Effector memory CD4-positive, alpha-beta T cell (primary cell): ENCODE data around the gene DNAJC15.
"Not testable (repeated sequence)": the region's sequence is repeated elsewhere in the genome, so short reads cannot be mapped to it uniquely, and the experiment has no call there.

Experiments used
- DNase-seq, 3 donors: peaks; one replicate each; pipeline ENCODE4 v3.0.0-alpha.2; 2020
- H3K27ac ChIP-seq: 2 replicates; pipeline ENCODE4 v1.7.0; 2013; ENCODE audit warnings: mild to moderate bottlenecking, low read length, moderate library complexity; ENCODE audit not compliant: insufficient read depth, poor library complexity, severe bottlenecking
- H3K27me3 ChIP-seq: replicated peaks from 2 replicates; pipeline ENCODE4 v1.7.0; 2013; ENCODE audit warnings: mild to moderate bottlenecking, low read length; ENCODE audit not compliant: insufficient read depth, control insufficient read depth, poor library complexity, severe bottlenecking
- H3K36me3 ChIP-seq: 2 replicates; pipeline ENCODE4 v1.7.0; 2013; ENCODE audit warnings: mild to moderate bottlenecking, low read length, moderate library complexity; ENCODE audit not compliant: control insufficient read depth, insufficient read depth
- H3K4me1 ChIP-seq: 2 replicates; pipeline ENCODE4 v1.7.0; 2013; ENCODE audit warnings: low read length, mild to moderate bottlenecking; ENCODE audit not compliant: control insufficient read depth, insufficient read depth, poor library complexity, severe bottlenecking
- H3K4me3 ChIP-seq: 2 replicates; pipeline ENCODE4 v1.7.0; 2013; ENCODE audit warnings: low read length, low read depth, mild to moderate bottlenecking; ENCODE audit not compliant: insufficient read depth, poor library complexity, severe bottlenecking
- H3K9me3 ChIP-seq: 2 replicates; pipeline ENCODE4 v1.7.0; 2013; ENCODE audit warnings: mild to moderate bottlenecking, low read length, moderate library complexity; ENCODE audit not compliant: control insufficient read depth

DNAJC15 gene

GRCh38 chr13:42990291-42991232 is 32.8 kb upstream of the DNAJC15 start:
- no peak for DNase-seq
- H3K27ac ChIP-seq, result peak overlapping the region; percentile 84
- no peaks in the 10 kb centered on the region for H3K36me3 ChIP-seq
- peak overlapping the region; percentile 62 for H3K4me3 ChIP-seq
- H3K4me1 ChIP-seq, result peaks cover 15% of the 10 kb centered on the region
- no peaks in the 10 kb centered on the region for H3K9me3 ChIP-seq
- H3K27me3 ChIP-seq, result no peaks in the 10 kb centered on the region

DNA sequence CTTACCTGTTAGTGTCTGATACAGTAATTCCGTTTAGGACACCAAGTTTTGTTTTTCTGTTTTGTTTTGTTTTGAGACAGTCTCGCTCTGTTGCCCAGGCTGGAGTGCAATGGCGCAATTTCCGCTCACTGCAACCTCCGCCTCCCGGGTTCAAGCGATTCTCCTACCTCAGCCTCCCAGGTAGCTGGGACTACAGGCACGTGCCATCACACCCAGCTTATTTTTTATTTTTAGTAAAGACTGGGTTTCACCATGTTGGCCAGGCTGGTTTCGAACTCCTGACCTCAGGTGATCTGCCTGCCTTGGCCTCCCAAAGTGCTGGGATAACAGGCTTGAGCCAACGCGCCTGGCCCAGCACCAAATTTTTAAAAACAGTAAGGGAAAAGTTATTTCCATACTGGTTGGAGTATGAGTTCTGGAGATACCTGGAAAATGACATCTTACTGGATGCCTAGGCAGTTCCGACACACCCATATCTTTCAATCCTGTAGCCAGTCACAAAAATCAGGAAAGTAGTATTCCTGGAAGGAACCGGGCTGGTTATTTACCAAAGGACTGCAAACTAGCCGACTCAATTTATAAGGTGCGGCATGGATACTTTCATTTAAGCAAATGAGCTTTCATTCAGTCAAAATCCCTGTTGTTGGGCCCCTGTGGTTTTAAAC is 32.0 kb upstream of the DNAJC15 start:
- not testable (repeated sequence) for H3K27me3 ChIP-seq, H3K9me3 ChIP-seq, DNase-seq, H3K36me3 ChIP-seq
- Histone ChIP-seq H3K4me3 (peak overlapping the region; percentile 62), H3K4me1 (peaks cover 15% of the 10 kb centered on the region), H3K27ac (peak overlapping the region; percentile 84)

DNA sequence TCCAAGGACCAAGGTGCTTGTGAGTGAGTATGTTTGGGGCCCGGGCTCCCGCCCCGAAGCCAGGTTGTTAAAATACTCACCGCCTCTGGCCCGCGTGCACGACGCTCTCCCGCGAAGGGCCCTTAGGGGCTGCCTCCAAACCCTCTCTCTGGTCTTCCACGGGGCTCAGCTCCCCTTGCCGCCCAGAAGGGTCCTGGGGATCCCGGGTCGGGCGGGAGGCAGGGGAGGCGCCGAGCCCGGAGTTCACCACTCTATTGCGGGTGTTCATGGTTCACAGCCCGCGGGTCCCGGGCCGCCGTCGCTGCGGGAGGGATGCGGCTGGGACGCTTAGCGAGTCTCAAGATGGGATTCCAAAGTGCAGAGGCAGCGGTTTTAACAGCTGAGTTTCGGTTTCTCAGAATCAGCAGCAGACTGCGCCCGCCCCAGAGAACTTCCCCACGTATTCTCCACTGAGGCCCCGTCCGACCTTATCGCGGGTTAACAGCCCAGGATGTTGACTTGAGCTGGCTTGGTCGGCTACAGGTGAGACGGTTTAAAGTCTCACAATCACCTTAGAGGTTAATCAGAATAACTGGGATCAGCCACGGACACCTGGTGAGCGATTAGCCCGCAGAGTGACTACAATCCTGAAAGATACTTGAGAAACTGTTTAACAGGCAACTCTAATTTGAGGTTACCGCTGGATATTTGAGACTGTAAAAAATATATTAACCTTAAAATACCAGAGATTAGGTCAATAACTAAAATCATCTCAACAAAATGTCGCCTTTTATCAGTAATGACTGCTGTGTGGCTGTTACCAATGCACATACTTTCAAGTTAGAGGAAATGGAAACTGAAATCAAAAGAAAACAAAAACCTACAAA is 31.3 kb upstream of the DNAJC15 start, which contains the start of gene EPSTI1:
TSS of gene EPSTI1 (minus strand) at position 344 of the 866 bp plus-strand sequence. CDS start at position 268, 76 bp downstream.
- H3K27me3 ChIP-seq, result no peaks in the 10 kb centered on the region
- peak within 1 kb of the TSS; percentile 84 for H3K27ac ChIP-seq
- H3K36me3 ChIP-seq, result no peaks in the 10 kb centered on the region
- H3K9me3 ChIP-seq, result no peaks in the 10 kb centered on the region
- DNase-seq, result peak; percentile 39 to 66 (median 58)
- H3K4me1 ChIP-seq, result peaks cover 15% of the 10 kb centered on the region
- H3K4me3 ChIP-seq, result peak within 1 kb of the TSS; percentile 62

DNA sequence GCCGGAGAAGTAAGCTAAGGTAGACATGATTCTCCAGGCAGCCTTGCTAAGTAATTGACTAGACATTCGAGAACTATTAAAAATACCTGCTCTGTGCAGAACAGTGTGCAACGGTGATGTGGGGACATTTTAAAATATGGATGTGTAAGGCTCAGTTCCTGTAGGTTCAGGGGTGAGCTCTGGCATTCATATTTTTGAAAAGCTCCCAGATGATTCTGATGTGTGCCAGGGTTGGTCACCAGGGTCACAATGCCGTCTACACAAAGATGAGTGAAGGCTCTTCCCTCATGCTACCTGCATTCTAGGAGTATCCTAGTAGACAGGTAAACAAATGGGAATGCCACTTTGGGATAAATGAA is 30.6 kb upstream of the DNAJC15 start:
- Histone ChIP-seq H3K27ac (peak overlapping the region; percentile 84), H3K27me3 (no peaks in the 10 kb centered on the region), H3K36me3 (no peaks in the 10 kb centered on the region), H3K4me1 (peaks cover 15% of the 10 kb centered on the region), H3K4me3 (peak overlapping the region; percentile 62), H3K9me3 (no peaks in the 10 kb centered on the region)
- DNase-seq, result no peak

- Histone ChIP-seq H3K36me3 (no peaks in the 10 kb centered on the region), H3K9me3 (no peaks in the 10 kb centered on the region), H3K4me3 (no peak overlapping the region), H3K27ac (no peak overlapping the region), H3K4me1 (peaks cover 13% of the 10 kb centered on the region), H3K27me3 (no peaks in the 10 kb centered on the region)
- DNase-seq, result no peak
Observed at GRCh38 chr13:42994878-42995277, 28.5 kb upstream of the DNAJC15 start.

DNA sequence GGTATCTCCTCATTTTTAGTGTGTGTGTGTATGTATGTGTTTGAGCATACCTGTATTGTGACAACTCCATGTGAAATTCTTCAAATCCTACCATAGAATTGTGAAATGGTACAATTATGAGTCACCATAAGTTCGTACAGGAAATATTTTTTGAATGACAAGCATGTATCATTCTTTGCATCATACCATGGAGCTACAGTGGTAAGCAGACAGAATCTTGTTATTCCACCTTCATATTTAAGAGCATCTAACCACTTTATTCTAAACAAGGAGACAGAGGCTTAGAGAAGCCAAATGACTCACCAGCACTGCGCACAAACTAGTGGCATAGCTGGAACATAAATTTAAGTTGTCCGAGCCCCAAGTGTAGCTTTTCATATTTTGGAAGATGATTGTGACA is 26.8 kb upstream of the DNAJC15 start:
- Histone ChIP-seq H3K27me3 (no peaks in the 10 kb centered on the region), H3K9me3 (no peaks in the 10 kb centered on the region), H3K4me3 (no peak overlapping the region), H3K27ac (no peak overlapping the region), H3K36me3 (no peaks in the 10 kb centered on the region), H3K4me1 (peaks cover 3% of the 10 kb centered on the region)
- no peak for DNase-seq

DNA sequence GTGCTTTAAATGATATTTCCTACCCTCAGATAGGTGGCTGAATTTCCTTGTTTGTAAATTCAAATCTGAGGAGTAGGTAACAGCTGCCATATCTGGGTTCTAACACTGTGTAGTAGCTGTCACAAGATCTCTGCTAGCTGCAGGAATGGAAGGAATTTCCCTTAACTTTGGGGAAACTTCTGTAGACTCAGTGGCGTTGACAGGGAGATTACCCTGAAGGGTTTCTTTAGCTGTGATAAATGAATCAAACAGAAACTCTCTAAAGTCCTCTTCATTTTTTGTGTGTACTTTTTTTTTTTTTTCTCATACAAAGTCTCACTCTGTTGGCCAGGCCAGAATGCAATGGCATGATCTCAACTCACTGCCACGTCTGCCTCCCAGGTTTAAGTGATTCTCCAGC is 26.0 kb upstream of the DNAJC15 start:
- peaks cover 3% of the 10 kb centered on the region for H3K4me1 ChIP-seq
- H3K9me3 ChIP-seq, result no peaks in the 10 kb centered on the region
- H3K36me3 ChIP-seq, result no peaks in the 10 kb centered on the region
- no peaks in the 10 kb centered on the region for H3K27me3 ChIP-seq
- H3K4me3 ChIP-seq, result no peak overlapping the region
- DNase-seq, result no peak
- no peak overlapping the region for H3K27ac ChIP-seq

DNA sequence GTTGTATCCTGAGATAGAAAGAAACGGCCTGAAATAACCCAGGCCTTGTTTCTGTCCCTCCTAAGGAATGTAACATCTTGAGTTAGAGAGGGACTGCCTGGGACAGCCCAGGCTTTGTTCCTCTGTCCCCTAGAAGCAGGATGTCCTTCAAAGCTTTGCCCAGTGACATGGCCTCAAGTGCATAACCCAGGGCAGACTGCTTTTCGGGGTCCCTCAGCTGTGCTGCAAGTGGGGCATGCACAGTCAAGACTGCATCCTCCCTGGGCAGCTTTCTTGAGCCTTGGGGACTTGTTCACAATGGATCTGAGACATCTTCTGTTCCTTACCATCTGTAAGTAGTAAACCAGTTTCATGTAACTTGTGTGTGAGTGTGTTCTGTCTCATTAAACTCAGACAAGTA is 23.9 kb upstream of the DNAJC15 start:
- H3K36me3 ChIP-seq, result no peaks in the 10 kb centered on the region
- H3K4me3 ChIP-seq, result no peak overlapping the region
- DNase-seq, result no peak
- no peak overlapping the region for H3K27ac ChIP-seq
- H3K9me3 ChIP-seq, result no peaks in the 10 kb centered on the region
- no peaks in the 10 kb centered on the region for H3K4me1 ChIP-seq
- H3K27me3 ChIP-seq, result no peaks in the 10 kb centered on the region

GRCh38 chr13:43000676-43001075 is 22.7 kb upstream of the DNAJC15 start:
- H3K4me1 ChIP-seq, result no peaks in the 10 kb centered on the region
- H3K9me3 ChIP-seq, result no peaks in the 10 kb centered on the region
- no peak overlapping the region for H3K4me3 ChIP-seq
- H3K27ac ChIP-seq, result no peak overlapping the region
- no peaks in the 10 kb centered on the region for H3K27me3 ChIP-seq
- H3K36me3 ChIP-seq, result no peaks in the 10 kb centered on the region
- DNase-seq, result no peak
